ENCODE measurements around the gene SPPL2C. TPM values are rescaled to one million over a fixed set of nuclear protein-coding genes. Genes with fewer than 3 reads are reported as not detected.

Gene SPPL2C
- total and polyA plus RNA-seq, 8 donors = not detected

DNA sequence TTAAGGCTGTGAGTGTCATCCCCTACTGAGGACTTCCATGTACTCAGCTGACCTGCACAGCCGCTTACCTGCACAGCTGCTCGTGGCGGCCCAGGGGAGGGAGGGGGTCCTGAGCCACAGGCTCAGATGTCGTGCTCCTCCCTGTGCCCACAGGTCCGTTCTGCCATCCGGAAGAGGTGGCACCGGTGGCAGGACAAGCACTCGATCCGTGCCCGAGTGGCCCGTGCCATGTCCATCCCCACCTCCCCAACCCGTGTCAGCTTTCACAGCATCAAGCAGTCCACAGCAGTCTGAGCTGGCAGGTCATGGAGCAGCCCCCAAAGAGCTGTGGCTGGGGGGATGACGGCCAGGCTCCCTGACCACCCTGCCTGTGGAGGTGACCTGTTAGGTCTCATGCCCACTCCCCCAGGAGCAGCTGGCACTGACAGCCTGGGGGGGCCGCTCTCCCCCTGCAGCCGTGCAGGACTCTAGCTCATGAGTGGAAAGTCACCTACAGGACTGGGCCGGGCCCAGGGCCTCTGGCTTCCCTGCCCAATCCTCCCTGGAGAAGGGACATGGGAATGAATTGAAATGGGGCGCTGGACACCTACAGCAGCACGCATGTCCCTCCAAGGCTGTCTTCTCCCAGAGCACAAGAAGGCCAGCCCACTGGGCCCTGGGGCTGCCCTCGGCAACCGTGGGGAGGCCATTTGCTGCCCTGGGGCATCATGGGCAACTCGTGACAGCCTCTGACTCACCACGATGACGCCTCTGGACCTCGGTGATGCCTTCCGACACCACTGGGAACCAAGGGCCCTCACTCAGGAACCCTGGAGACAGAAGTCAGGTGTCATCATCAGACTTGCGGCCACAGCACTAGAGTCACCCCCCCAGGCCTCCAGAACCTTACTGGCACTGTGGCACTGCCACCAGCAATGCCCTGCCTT is 9.9 kb upstream of the SPPL2C start:
- Histone ChIP-seq H3K9me3 (no peaks in the 10 kb centered on the region), H3K36me3 (no peaks in the 10 kb centered on the region), H3K27me3 (no peaks in the 10 kb centered on the region), H3K4me3 (no peak overlapping the region), H3K27ac (no peak overlapping the region), H3K4me1 (no peaks in the 10 kb centered on the region)
- ATAC-seq (no peak), FAIRE-seq (no peak), DNase-seq (peak in 1 of 6 donors; percentile 56)
- TF ChIP-seq, protein P1, sequence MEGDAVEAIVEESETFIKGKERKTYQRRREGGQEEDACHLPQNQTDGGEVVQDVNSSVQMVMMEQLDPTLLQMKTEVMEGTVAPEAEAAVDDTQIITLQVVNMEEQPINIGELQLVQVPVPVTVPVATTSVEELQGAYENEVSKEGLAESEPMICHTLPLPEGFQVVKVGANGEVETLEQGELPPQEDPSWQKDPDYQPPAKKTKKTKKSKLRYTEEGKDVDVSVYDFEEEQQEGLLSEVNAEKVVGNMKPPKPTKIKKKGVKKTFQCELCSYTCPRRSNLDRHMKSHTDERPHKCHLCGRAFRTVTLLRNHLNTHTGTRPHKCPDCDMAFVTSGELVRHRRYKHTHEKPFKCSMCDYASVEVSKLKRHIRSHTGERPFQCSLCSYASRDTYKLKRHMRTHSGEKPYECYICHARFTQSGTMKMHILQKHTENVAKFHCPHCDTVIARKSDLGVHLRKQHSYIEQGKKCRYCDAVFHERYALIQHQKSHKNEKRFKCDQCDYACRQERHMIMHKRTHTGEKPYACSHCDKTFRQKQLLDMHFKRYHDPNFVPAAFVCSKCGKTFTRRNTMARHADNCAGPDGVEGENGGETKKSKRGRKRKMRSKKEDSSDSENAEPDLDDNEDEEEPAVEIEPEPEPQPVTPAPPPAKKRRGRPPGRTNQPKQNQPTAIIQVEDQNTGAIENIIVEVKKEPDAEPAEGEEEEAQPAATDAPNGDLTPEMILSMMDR (IDR thresholded peaks at IDR 0.05) = no peak
- intact Hi-C loops (cut with DNase I) = loop anchor here in 2 of 3 donors (5.0 kb wide), 1 partner anchor 192 kb away; no protein-coding TSS in a partner anchor
- WGBS, 2 donors = 70 to 81% methylated on average over 24 to 26 of the region's 26 CpGs

GRCh38 chr17:45835481-45835880 is 9.2 kb upstream of the SPPL2C start:
- no peak for FAIRE-seq
- H3K4me1 ChIP-seq = no peaks in the 10 kb centered on the region
- H3K27ac ChIP-seq = no peak overlapping the region
- no peaks in the 10 kb centered on the region for H3K36me3 ChIP-seq
- WGBS, 2 donors = 58 to 65% methylated on average over 5 of the region's 5 CpGs
- H3K4me3 ChIP-seq = no peak overlapping the region
- H3K9me3 ChIP-seq = no peaks in the 10 kb centered on the region
- TF ChIP-seq, protein P1 (IDR thresholded peaks at IDR 0.05) = no peak
- no peak for ATAC-seq
- H3K27me3 ChIP-seq = no peaks in the 10 kb centered on the region
- peak in 1 of 6 donors; percentile 26 for DNase-seq
- intact Hi-C loops (cut with DNase I) = no loop called here

- 54 to 61% methylated on average over 20 of the region's 20 CpGs for WGBS, 2 donors
- intact Hi-C loops (cut with DNase I) = no loop called here
- no peak for FAIRE-seq
- Histone ChIP-seq H3K36me3 (no peaks in the 10 kb centered on the region), H3K27me3 (no peaks in the 10 kb centered on the region), H3K27ac (no peak overlapping the region), H3K9me3 (no peaks in the 10 kb centered on the region), H3K4me3 (no peak overlapping the region), H3K4me1 (no peaks in the 10 kb centered on the region)
- TF ChIP-seq, protein P1 (IDR thresholded peaks at IDR 0.05) = no peak
- DNase-seq = peak in 1 of 6 donors; percentile 51
- no peak for ATAC-seq
Measured at GRCh38 chr17:45836047-45837044, 8.3 kb upstream of the SPPL2C start.

GRCh38 chr17:45837187-45837586 is 7.5 kb upstream of the SPPL2C start:
- DNase-seq (peak in 1 of 6 donors; percentile 37), FAIRE-seq (no peak), ATAC-seq (no peak)
- Histone ChIP-seq H3K4me1 (no peaks in the 10 kb centered on the region), H3K9me3 (no peaks in the 10 kb centered on the region), H3K27ac (no peak overlapping the region), H3K27me3 (no peaks in the 10 kb centered on the region), H3K4me3 (no peak overlapping the region), H3K36me3 (no peaks in the 10 kb centered on the region)
- 39 to 44% methylated on average over 10 of the region's 10 CpGs for WGBS, 2 donors
- intact Hi-C loops (cut with DNase I) = no loop called here
- TF ChIP-seq, protein P1 (IDR thresholded peaks at IDR 0.05) = no peak

Measured in pancreas (tissue), 10 donors.